ENCODE data around the gene ACAP3. TPM values are rescaled to one million over a fixed set of nuclear protein-coding genes. Genes with fewer than 3 reads are reported as not detected.

Gene ACAP3
- total and polyA plus RNA-seq, 10 of the 15 experiments (the other 5 are each of a cell fraction or from before 2014, with no cell fraction given) = 0.05 to 34.2 (median 7.1) TPM

DNA sequence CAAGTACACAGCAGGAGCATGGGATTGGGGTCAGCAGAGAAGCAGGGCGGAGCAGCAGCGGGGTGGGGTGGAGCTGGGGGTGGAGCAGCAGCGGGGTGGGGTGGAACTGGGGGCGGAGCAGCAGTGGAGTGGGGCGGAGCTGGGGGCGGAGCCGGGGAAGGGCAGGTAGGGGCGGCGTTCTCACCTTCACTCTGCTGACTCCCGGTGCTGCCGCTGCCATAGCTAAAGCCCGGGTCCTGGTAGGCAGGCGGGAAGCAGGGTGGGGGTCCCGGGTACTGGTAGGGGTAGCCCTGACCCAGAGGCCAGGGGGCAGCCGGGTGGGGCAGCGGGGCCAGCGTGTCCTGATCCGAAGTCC is 30.0 kb upstream of the ACAP3 start (continued):
- TF ChIP-seq, protein P1, sequence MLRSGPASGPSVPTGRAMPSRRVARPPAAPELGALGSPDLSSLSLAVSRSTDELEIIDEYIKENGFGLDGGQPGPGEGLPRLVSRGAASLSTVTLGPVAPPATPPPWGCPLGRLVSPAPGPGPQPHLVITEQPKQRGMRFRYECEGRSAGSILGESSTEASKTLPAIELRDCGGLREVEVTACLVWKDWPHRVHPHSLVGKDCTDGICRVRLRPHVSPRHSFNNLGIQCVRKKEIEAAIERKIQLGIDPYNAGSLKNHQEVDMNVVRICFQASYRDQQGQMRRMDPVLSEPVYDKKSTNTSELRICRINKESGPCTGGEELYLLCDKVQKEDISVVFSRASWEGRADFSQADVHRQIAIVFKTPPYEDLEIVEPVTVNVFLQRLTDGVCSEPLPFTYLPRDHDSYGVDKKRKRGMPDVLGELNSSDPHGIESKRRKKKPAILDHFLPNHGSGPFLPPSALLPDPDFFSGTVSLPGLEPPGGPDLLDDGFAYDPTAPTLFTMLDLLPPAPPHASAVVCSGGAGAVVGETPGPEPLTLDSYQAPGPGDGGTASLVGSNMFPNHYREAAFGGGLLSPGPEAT (IDR thresholded peaks at IDR 0.05; ENCODE audit: low read depth) = no peak
- TF ChIP-seq ZBTB11 (CRISPR knock-in tag; IDR thresholded peaks at IDR 0.05) (no peak), ETV6 (conservative IDR thresholded peaks at IDR 0.05 in 1 of 2, IDR thresholded peaks at IDR 0.05 in 1 of 2; ENCODE audit: borderline replicate concordance in 1 of 2, low read depth in 1 of 2) (no peak), SIN3A (IDR thresholded peaks at IDR 0.05; ENCODE audit: low read depth, low read length) (no peak), FOXM1 (IDR thresholded peaks at IDR 0.05; ENCODE audit: low read depth, low read length) (no peak)

DNA sequence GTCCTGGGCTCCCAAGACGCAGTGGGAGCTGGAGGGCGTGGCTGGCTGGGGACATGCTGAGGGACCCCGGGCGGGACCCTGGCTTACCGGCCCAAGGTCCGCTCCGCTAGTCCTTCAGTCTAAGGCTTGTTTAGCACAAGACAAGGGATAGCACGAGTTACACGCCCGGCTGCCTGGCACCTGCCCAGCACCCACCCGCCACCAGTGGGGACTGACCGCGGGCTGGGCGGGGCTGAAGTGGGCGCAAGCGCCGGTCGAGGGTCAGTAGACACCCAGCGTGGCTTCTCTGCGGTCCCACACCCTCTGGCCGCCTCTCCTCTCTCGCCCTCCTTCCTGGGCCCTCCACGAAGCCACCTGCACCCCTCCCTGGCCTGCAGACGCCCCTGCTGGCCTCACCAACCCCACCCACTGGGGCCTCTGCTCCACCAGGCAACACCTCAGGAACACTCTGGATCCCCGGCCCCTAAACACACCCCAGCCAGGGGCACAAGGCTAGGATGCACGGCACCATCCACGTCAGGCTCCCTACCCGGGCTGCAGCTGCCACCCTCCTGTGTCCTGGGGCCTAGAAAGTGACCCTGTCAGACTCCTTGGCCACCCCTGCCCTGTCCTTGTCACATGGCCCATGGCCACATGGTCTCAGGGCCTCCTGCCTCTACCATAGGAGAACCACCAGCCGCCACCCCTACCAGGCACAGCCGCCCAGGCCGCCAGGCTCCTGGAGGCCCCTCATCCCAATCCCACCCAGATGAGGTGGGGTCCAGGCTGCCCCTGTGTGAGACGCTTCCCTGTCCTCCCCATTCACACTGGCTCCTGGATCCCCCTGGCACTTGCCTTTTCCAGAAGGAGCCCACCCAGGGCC is 29.4 kb upstream of the ACAP3 start:
- Histone ChIP-seq H3K79me2 (ENCODE audit: control insufficient read depth, insufficient read depth, low read length) (no peaks in the 10 kb centered on the region), H2AFZ (ENCODE audit: control insufficient read depth, low read depth, low read length) (no peak overlapping the region), H3K4me1 (ENCODE audit: control insufficient read depth, insufficient read depth, low read length) (no peaks in the 10 kb centered on the region), H3K9ac (ENCODE audit: control insufficient read depth, insufficient read depth, low read length) (no peak overlapping the region), H3K27me3 (replicated peaks in 1 of 2; ENCODE audit: control insufficient read depth in 2 of 2, insufficient read depth in 2 of 2, low read length in 1 of 2) (no peaks in the 10 kb centered on the region), H3K4me2 (ENCODE audit: control insufficient read depth, insufficient read depth) (no peak overlapping the region), H3K4me3 (no peak overlapping the region), H4K20me1 (ENCODE audit: control insufficient read depth, insufficient read depth) (no peaks in the 10 kb centered on the region), H3K36me3 (ENCODE audit: control insufficient read depth in 2 of 2, insufficient read depth in 2 of 2, low read length in 1 of 2) (peaks cover 0 to 5% of the 10 kb centered on the region in 2 experiments), H3K27ac (ENCODE audit: control insufficient read depth, insufficient read depth) (no peak overlapping the region), H3K9me3 (replicated peaks; ENCODE audit: control insufficient read depth, insufficient read depth, low read length) (no peaks in the 10 kb centered on the region)
- ChIA-PET RAD21 (ENCODE audit: unreplicated experiment) (interaction anchor here (0.6 kb wide), 1 partner anchor 9 kb away, joined by 3 read pairs; no protein-coding TSS in a partner anchor), POLR2A (no interaction called here), CTCF (no interaction called here), SMC1A (ENCODE audit: uncharacterized antibody, unreplicated experiment) (no interaction called here)
- no TSS peak for BruUV-seq (replicated peaks)
- FAIRE-seq (no peak), DNase-seq (ENCODE audit: low read depth, low spot score) (no peak), ATAC-seq (no peak)
- in situ Hi-C loops (cut with MboI) = no loop called here
- WGBS (ENCODE audit: insufficient coverage, insufficient replicate concordance, low lambda C conversion rate, missing lambda C conversion rate) = 92% methylated on average over 31 of the region's 32 CpGs
- intact Hi-C loops (cut with micrococcal nuclease; ENCODE audit: unreplicated experiment) = no loop called here
- TF ChIP-seq FOS (IDR thresholded peaks at IDR 0.05; ENCODE audit: borderline replicate concordance, extremely low read depth, insufficient read length) (no peak), SRF (IDR thresholded peaks at IDR 0.05; ENCODE audit: low read depth in 2 of 2, low read length in 2 of 2) (no peak)
- TF ChIP-seq, protein P2, sequence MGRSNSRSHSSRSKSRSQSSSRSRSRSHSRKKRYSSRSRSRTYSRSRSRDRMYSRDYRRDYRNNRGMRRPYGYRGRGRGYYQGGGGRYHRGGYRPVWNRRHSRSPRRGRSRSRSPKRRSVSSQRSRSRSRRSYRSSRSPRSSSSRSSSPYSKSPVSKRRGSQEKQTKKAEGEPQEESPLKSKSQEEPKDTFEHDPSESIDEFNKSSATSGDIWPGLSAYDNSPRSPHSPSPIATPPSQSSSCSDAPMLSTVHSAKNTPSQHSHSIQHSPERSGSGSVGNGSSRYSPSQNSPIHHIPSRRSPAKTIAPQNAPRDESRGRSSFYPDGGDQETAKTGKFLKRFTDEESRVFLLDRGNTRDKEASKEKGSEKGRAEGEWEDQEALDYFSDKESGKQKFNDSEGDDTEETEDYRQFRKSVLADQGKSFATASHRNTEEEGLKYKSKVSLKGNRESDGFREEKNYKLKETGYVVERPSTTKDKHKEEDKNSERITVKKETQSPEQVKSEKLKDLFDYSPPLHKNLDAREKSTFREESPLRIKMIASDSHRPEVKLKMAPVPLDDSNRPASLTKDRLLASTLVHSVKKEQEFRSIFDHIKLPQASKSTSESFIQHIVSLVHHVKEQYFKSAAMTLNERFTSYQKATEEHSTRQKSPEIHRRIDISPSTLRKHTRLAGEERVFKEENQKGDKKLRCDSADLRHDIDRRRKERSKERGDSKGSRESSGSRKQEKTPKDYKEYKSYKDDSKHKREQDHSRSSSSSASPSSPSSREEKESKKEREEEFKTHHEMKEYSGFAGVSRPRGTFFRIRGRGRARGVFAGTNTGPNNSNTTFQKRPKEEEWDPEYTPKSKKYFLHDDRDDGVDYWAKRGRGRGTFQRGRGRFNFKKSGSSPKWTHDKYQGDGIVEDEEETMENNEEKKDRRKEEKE (IDR thresholded peaks at IDR 0.05) = no peak
